ENCODE measurements around the gene TAS2R46. TPM values are rescaled to one million over a fixed set of nuclear protein-coding genes. Genes with fewer than 3 reads are reported as not detected.

TAS2R46 gene
- total RNA-seq, 1 experiment from 2014 or later, result 0.46 TPM

DNA sequence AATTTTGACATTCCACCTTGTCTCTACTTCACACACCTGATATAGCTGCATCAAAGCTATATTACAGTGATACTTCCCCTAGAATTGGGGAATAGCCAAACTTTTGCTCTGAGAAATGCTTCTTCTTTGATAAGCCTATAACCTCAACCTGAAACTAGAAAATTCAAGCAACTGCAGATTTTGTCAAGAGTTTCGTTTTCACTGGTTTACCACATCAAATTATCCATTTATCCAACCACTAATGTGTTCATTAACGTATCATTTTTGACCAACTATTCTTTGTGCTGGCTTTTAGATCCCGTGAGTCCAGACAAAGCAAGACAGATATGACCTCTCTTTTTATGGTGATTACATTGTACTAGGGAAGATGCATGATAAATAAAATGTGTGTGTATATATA is 13.5 kb upstream of the TAS2R46 start:
- ATAC-seq, result no peak
- POLR2A ChIA-PET, result no interaction called here
- Histone ChIP-seq H3K9me3 (ENCODE audit: control insufficient read depth, insufficient read depth, low read depth, low read length) (no peaks in the 10 kb centered on the region), H3K4me1 (ENCODE audit: control insufficient read depth, insufficient read depth, low read length) (no peaks in the 10 kb centered on the region), H3K36me3 (ENCODE audit: control insufficient read depth, insufficient read depth, low read length) (no peaks in the 10 kb centered on the region), H3K27ac (ENCODE audit: low read length) (no peak overlapping the region), H3K4me3 (ENCODE audit: low read depth in 2 of 2, low read length in 2 of 2) (no peak overlapping the region), H3K27me3 (ENCODE audit: control insufficient read depth, insufficient read depth, low read length) (no peaks in the 10 kb centered on the region)
- no TSS peak for BruUV-seq (replicated peaks)
- no peak for DNase-seq (ENCODE audit: low read depth, low spot score)
- CTCF ChIA-PET, result no interaction called here
- intact Hi-C loops (cut with micrococcal nuclease; ENCODE audit: unreplicated experiment), result no loop called here
- no peak for TF ChIP-seq CTCF (IDR thresholded peaks at IDR 0.05)
- TF ChIP-seq SIN3A (IDR thresholded peaks at IDR 0.05; ENCODE audit: borderline replicate concordance, insufficient read depth, low read depth, low read length), result no peak
- TF ChIP-seq POLR2AphosphoS5 (IDR thresholded peaks at IDR 0.05; ENCODE audit: low read depth, low read length), result no peak
- TF ChIP-seq, protein P1, sequence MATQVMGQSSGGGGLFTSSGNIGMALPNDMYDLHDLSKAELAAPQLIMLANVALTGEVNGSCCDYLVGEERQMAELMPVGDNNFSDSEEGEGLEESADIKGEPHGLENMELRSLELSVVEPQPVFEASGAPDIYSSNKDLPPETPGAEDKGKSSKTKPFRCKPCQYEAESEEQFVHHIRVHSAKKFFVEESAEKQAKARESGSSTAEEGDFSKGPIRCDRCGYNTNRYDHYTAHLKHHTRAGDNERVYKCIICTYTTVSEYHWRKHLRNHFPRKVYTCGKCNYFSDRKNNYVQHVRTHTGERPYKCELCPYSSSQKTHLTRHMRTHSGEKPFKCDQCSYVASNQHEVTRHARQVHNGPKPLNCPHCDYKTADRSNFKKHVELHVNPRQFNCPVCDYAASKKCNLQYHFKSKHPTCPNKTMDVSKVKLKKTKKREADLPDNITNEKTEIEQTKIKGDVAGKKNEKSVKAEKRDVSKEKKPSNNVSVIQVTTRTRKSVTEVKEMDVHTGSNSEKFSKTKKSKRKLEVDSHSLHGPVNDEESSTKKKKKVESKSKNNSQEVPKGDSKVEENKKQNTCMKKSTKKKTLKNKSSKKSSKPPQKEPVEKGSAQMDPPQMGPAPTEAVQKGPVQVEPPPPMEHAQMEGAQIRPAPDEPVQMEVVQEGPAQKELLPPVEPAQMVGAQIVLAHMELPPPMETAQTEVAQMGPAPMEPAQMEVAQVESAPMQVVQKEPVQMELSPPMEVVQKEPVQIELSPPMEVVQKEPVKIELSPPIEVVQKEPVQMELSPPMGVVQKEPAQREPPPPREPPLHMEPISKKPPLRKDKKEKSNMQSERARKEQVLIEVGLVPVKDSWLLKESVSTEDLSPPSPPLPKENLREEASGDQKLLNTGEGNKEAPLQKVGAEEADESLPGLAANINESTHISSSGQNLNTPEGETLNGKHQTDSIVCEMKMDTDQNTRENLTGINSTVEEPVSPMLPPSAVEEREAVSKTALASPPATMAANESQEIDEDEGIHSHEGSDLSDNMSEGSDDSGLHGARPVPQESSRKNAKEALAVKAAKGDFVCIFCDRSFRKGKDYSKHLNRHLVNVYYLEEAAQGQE (IDR thresholded peaks at IDR 0.05; ENCODE audit: insufficient read depth in 1 of 2, low read depth in 2 of 2, low read length in 1 of 2), result no peak
- no peak for TF ChIP-seq TCF7L2 (IDR thresholded peaks at IDR 0.05; ENCODE audit: low read depth, low read length)
- in situ Hi-C loops (cut with HindIII; ENCODE audit: low pct_unique_long_range_greater_than_20kb, low sequenced_read_pairs), result no loop called here

DNA sequence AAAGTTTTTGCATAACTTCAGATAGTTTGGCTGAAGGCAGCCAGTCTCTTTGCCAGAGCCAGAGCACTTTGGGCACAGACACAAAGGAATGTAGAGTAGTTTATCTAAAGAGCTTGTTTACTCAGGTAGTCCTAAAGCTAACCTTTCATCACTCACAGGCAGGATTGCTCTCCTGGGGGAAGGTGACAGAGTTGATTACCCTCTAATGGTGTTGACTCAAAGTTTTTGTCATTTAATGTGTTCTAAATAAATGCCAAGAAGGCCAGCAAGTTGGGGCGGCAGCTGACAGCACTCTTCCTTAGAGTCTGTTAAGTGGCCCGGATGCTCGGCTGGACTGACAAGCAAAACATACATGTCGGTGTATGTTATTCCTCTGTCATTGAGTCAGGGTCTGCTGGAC is 9.3 kb upstream of the TAS2R46 start:
- Histone ChIP-seq H3K4me3 (ENCODE audit: low read depth in 2 of 2, low read length in 2 of 2) (no peak overlapping the region), H3K4me1 (ENCODE audit: control insufficient read depth, insufficient read depth, low read length) (no peaks in the 10 kb centered on the region), H3K9me3 (ENCODE audit: control insufficient read depth, insufficient read depth, low read depth, low read length) (no peaks in the 10 kb centered on the region), H3K36me3 (ENCODE audit: control insufficient read depth, insufficient read depth, low read length) (no peaks in the 10 kb centered on the region), H3K27ac (ENCODE audit: low read length) (no peak overlapping the region), H3K27me3 (ENCODE audit: control insufficient read depth, insufficient read depth, low read length) (no peaks in the 10 kb centered on the region)
- BruUV-seq (replicated peaks), result no TSS peak
- CTCF ChIA-PET, result no interaction called here
- POLR2A ChIA-PET, result no interaction called here
- intact Hi-C loops (cut with micrococcal nuclease; ENCODE audit: unreplicated experiment) (no loop called here), in situ Hi-C loops (cut with HindIII; ENCODE audit: low pct_unique_long_range_greater_than_20kb, low sequenced_read_pairs) (no loop called here)
- no peak for TF ChIP-seq POLR2AphosphoS5 (IDR thresholded peaks at IDR 0.05; ENCODE audit: low read depth, low read length)
- TF ChIP-seq SIN3A (IDR thresholded peaks at IDR 0.05; ENCODE audit: borderline replicate concordance, insufficient read depth, low read depth, low read length), result no peak
- TF ChIP-seq CTCF (IDR thresholded peaks at IDR 0.05), result no peak
- TF ChIP-seq, protein P1 (IDR thresholded peaks at IDR 0.05; ENCODE audit: insufficient read depth in 1 of 2, low read depth in 2 of 2, low read length in 1 of 2), result no peak
- TF ChIP-seq TCF7L2 (IDR thresholded peaks at IDR 0.05; ENCODE audit: low read depth, low read length), result no peak
- ATAC-seq, result no peak
- DNase-seq (ENCODE audit: low read depth, low spot score), result no peak
